ENCODE results near the gene FGFBP3. TPM values are rescaled to one million over a fixed set of nuclear protein-coding genes. Genes with fewer than 3 reads are reported as not detected.

FGFBP3 gene
- total RNA-seq, 1 experiment from 2014 or later: 1.2 TPM

GRCh38 chr10:91879515-91880170 is 29.6 kb downstream of the FGFBP3 start:
- no peak for TF ChIP-seq TCF7L2 (IDR thresholded peaks at IDR 0.05; ENCODE audit: borderline replicate concordance, extremely low read depth, insufficient read depth, insufficient read length)
- TF ChIP-seq FOSL1 (IDR thresholded peaks at IDR 0.05; ENCODE audit: low read depth): no peak
- TF ChIP-seq ATF3 (IDR thresholded peaks at IDR 0.05): no peak
- TF ChIP-seq RAD21 (IDR thresholded peaks at IDR 0.05; ENCODE audit: low read depth): no peak
- TF ChIP-seq SP1 (IDR thresholded peaks at IDR 0.05; ENCODE audit: low read depth): no peak
- TF ChIP-seq SIN3A (IDR thresholded peaks at IDR 0.05; ENCODE audit: low read depth): no peak
- no peak for TF ChIP-seq JUND (IDR thresholded peaks at IDR 0.05)
- TF ChIP-seq POLR2AphosphoS5 (IDR thresholded peaks at IDR 0.05; ENCODE audit: low read depth, low read length): no peak
- TF ChIP-seq SRF (IDR thresholded peaks at IDR 0.05; ENCODE audit: low read depth): no peak
- no peak for TF ChIP-seq CEBPB (IDR thresholded peaks at IDR 0.05; ENCODE audit: low read depth)
- TF ChIP-seq MAX (IDR thresholded peaks at IDR 0.05): no peak
- CTCF ChIA-PET: no interaction called here
- Histone ChIP-seq H3K36me3 (ENCODE audit: control insufficient read depth in 1 of 2, insufficient read depth in 2 of 2, low read length in 2 of 2) (no peaks in the 10 kb centered on the region), H3K27ac (ENCODE audit: low read depth, low read length) (no peak overlapping the region), H3K79me2 (ENCODE audit: insufficient read depth, low read length) (no peaks in the 10 kb centered on the region), H3K4me2 (ENCODE audit: low read length) (no peak overlapping the region), H3K9me3 (ENCODE audit: control insufficient read depth in 1 of 2, insufficient read depth in 1 of 2, low read depth in 1 of 2, low read length in 2 of 2) (no peaks in the 10 kb centered on the region), H4K20me1 (ENCODE audit: insufficient read depth) (no peaks in the 10 kb centered on the region), H2AFZ (ENCODE audit: low read depth, low read length, poor library complexity, severe bottlenecking) (no peak overlapping the region), H3K4me1 (ENCODE audit: control insufficient read depth in 1 of 2, insufficient read depth in 2 of 2, low read length in 2 of 2) (no peaks in the 10 kb centered on the region; a peak in 1 of 4 replicates), H3K9ac (ENCODE audit: low read length) (no peak overlapping the region), H3K4me3 (replicated peaks in 1 of 2; ENCODE audit: low read depth in 1 of 2, low read length in 2 of 2) (no peak overlapping the region), H3K9me2 (ENCODE audit: insufficient read depth) (no peaks in the 10 kb centered on the region), H3K27me3 (ENCODE audit: insufficient read depth, low read length) (no peaks in the 10 kb centered on the region)
- POLR2A ChIA-PET: no interaction called here
- RAD21 ChIA-PET (ENCODE audit: low non-redundant PET in 1 of 2, low total read pairs in 2 of 2, uncharacterized antibody in 2 of 2, unreplicated experiment in 2 of 2): interaction anchor here in 1 of 2 experiments (0.6 kb wide), 1 partner anchor 48 kb away, joined by 4 read pairs; no protein-coding TSS in a partner anchor
- BruUV-seq (replicated peaks): no TSS peak
- intact Hi-C loops (cut with micrococcal nuclease): no loop called here
- ATAC-seq (no peak), DNase-seq (ENCODE audit: low read depth, low spot score) (no peak)

DNA sequence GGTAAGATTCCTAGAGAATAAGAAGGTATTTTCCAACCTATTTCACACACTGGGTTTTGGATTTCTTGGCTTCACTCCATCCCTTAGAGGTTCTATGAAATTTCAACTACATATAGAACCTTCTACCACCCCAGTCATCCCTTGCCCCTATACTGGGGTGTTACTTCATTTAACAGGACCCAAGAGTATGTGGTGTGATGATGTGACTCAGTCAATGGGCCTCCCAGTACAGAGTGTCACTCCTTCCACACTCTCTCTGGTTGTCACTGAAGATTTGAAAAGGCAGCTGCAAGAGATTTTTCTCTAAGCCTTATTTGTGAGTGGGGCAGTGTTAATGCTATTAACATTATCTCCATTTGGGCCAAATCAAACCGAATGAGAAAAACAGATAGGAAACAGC is 33.5 kb downstream of the FGFBP3 start:
- no peaks in the 10 kb centered on the region; a peak in 1 of 4 replicates for H3K4me1 ChIP-seq (ENCODE audit: control insufficient read depth in 1 of 2, insufficient read depth in 2 of 2, low read length in 2 of 2)
- ATAC-seq: no peak
- no peaks in the 10 kb centered on the region for H3K27me3 ChIP-seq (ENCODE audit: insufficient read depth, low read length)
- DNase-seq (ENCODE audit: low read depth, low spot score): no peak
- ChIA-PET POLR2A (no interaction called here), CTCF (no interaction called here), RAD21 (ENCODE audit: low non-redundant PET in 1 of 2, low total read pairs in 2 of 2, uncharacterized antibody in 2 of 2, unreplicated experiment in 2 of 2) (no interaction called here)
- intact Hi-C loops (cut with micrococcal nuclease): no loop called here
- no peak overlapping the region for H2AFZ ChIP-seq (ENCODE audit: low read depth, low read length, poor library complexity, severe bottlenecking)
- no peak overlapping the region for H3K9ac ChIP-seq (ENCODE audit: low read length)
- no peaks in the 10 kb centered on the region for H3K79me2 ChIP-seq (ENCODE audit: insufficient read depth, low read length)
- H3K9me2 ChIP-seq (ENCODE audit: insufficient read depth): no peaks in the 10 kb centered on the region
- H3K9me3 ChIP-seq (ENCODE audit: control insufficient read depth in 1 of 2, insufficient read depth in 1 of 2, low read depth in 1 of 2, low read length in 2 of 2): no peaks in the 10 kb centered on the region
- no peak overlapping the region for H3K4me2 ChIP-seq (ENCODE audit: low read length)
- no peak overlapping the region for H3K4me3 ChIP-seq (replicated peaks in 1 of 2; ENCODE audit: low read depth in 1 of 2, low read length in 2 of 2)
- no peaks in the 10 kb centered on the region for H4K20me1 ChIP-seq (ENCODE audit: insufficient read depth)
- H3K27ac ChIP-seq (ENCODE audit: low read depth, low read length): no peak overlapping the region
- BruUV-seq (replicated peaks): no TSS peak
- no peaks in the 10 kb centered on the region for H3K36me3 ChIP-seq (ENCODE audit: control insufficient read depth in 1 of 2, insufficient read depth in 2 of 2, low read length in 2 of 2)
- TF ChIP-seq EZH2 (IDR thresholded peaks at IDR 0.05) (no peak), RAD21 (IDR thresholded peaks at IDR 0.05; ENCODE audit: low read depth) (no peak), ZFX (IDR thresholded peaks at IDR 0.05) (no peak), SP1 (IDR thresholded peaks at IDR 0.05; ENCODE audit: low read depth) (no peak), ELF1 (IDR thresholded peaks at IDR 0.05; ENCODE audit: borderline replicate concordance, low read depth) (no peak), POLR2A (IDR thresholded peaks at IDR 0.05; ENCODE audit: borderline replicate concordance, extremely low read depth, insufficient read depth, insufficient read length) (no peak), SRF (IDR thresholded peaks at IDR 0.05; ENCODE audit: low read depth) (no peak), POLR2AphosphoS5 (IDR thresholded peaks at IDR 0.05; ENCODE audit: low read depth, low read length) (no peak), ATF3 (IDR thresholded peaks at IDR 0.05) (no peak), YY1 (IDR thresholded peaks at IDR 0.05; ENCODE audit: extremely low read depth, insufficient replicate concordance, low read depth, low read length) (no peak), JUND (IDR thresholded peaks at IDR 0.05) (no peak), TCF7L2 (IDR thresholded peaks at IDR 0.05; ENCODE audit: borderline replicate concordance, extremely low read depth, insufficient read depth, insufficient read length) (no peak), CEBPB (IDR thresholded peaks at IDR 0.05; ENCODE audit: low read depth) (no peak), MAX (IDR thresholded peaks at IDR 0.05) (no peak), EZH2phosphoT487 (IDR thresholded peaks at IDR 0.05; ENCODE audit: borderline replicate concordance) (no peak)
- TF ChIP-seq, protein P1, sequence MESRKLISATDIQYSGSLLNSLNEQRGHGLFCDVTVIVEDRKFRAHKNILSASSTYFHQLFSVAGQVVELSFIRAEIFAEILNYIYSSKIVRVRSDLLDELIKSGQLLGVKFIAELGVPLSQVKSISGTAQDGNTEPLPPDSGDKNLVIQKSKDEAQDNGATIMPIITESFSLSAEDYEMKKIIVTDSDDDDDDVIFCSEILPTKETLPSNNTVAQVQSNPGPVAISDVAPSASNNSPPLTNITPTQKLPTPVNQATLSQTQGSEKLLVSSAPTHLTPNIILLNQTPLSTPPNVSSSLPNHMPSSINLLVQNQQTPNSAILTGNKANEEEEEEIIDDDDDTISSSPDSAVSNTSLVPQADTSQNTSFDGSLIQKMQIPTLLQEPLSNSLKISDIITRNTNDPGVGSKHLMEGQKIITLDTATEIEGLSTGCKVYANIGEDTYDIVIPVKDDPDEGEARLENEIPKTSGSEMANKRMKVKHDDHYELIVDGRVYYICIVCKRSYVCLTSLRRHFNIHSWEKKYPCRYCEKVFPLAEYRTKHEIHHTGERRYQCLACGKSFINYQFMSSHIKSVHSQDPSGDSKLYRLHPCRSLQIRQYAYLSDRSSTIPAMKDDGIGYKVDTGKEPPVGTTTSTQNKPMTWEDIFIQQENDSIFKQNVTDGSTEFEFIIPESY (IDR thresholded peaks at IDR 0.05; ENCODE audit: extremely low read depth, insufficient replicate concordance, low read length): no peak

Data from HCT116 (cell line).